ENCODE measurements around the gene EVA1C.

EVA1C gene

GRCh38 chr21:32514275-32515055 lies 102.0 kb downstream of the EVA1C start:
- TF ChIP-seq CTCF (conservative IDR thresholded peaks at IDR 0.05; ENCODE audit: low read length) (no peak), EZH2phosphoT487 (IDR thresholded peaks at IDR 0.05; ENCODE audit: borderline replicate concordance) (no peak)
- no peaks in the 10 kb centered on the region for H3K36me3 ChIP-seq (ENCODE audit: insufficient read depth, low read length)
- no peaks in the 10 kb centered on the region for H3K27me3 ChIP-seq (ENCODE audit: insufficient read depth, low read length, poor library complexity, severe bottlenecking)
- no peak overlapping the region for H3K4me2 ChIP-seq (ENCODE audit: low read depth, low read length, poor library complexity, severe bottlenecking)
- no peaks in the 10 kb centered on the region for H3K9me2 ChIP-seq (replicated peaks; ENCODE audit: low read depth, low read length)
- H4K20me1 ChIP-seq (ENCODE audit: insufficient read depth, low read length, poor library complexity, severe bottlenecking): no peaks in the 10 kb centered on the region
- no peak overlapping the region for H2AFZ ChIP-seq (ENCODE audit: low read length)
- H3K9ac ChIP-seq (ENCODE audit: low read depth, low read length, poor library complexity, severe bottlenecking): no peak overlapping the region
- no peaks in the 10 kb centered on the region for H3F3A ChIP-seq (ENCODE audit: low read depth)
- H3K79me2 ChIP-seq (ENCODE audit: insufficient read depth, low read length): no peaks in the 10 kb centered on the region
- H3K9me3 ChIP-seq (ENCODE audit: insufficient read depth, low read depth, low read length): no peaks in the 10 kb centered on the region
- no peak overlapping the region for H3K4me3 ChIP-seq (ENCODE audit: low read length, poor library complexity, severe bottlenecking)
- no peaks in the 10 kb centered on the region for H3K4me1 ChIP-seq (ENCODE audit: insufficient read depth, low read length, poor library complexity, severe bottlenecking)

- no peaks in the 10 kb centered on the region for H3F3A ChIP-seq (ENCODE audit: low read depth)
- H3K79me2 ChIP-seq (ENCODE audit: insufficient read depth, low read length): no peaks in the 10 kb centered on the region
- TF ChIP-seq EZH2phosphoT487 (IDR thresholded peaks at IDR 0.05; ENCODE audit: borderline replicate concordance) (no peak), CTCF (conservative IDR thresholded peaks at IDR 0.05; ENCODE audit: low read length) (no peak)
- no peak overlapping the region for H3K4me2 ChIP-seq (ENCODE audit: low read depth, low read length, poor library complexity, severe bottlenecking)
- H4K20me1 ChIP-seq (ENCODE audit: insufficient read depth, low read length, poor library complexity, severe bottlenecking): no peaks in the 10 kb centered on the region
- H3K4me1 ChIP-seq (ENCODE audit: insufficient read depth, low read length, poor library complexity, severe bottlenecking): no peaks in the 10 kb centered on the region
- no peak overlapping the region for H3K4me3 ChIP-seq (ENCODE audit: low read length, poor library complexity, severe bottlenecking)
- H3K36me3 ChIP-seq (ENCODE audit: insufficient read depth, low read length): no peaks in the 10 kb centered on the region
- H3K9ac ChIP-seq (ENCODE audit: low read depth, low read length, poor library complexity, severe bottlenecking): no peak overlapping the region
- H2AFZ ChIP-seq (ENCODE audit: low read length): no peak overlapping the region
- H3K9me3 ChIP-seq (ENCODE audit: insufficient read depth, low read depth, low read length): no peaks in the 10 kb centered on the region
- no peaks in the 10 kb centered on the region for H3K9me2 ChIP-seq (replicated peaks; ENCODE audit: low read depth, low read length)
- H3K27me3 ChIP-seq (ENCODE audit: insufficient read depth, low read length, poor library complexity, severe bottlenecking): no peaks in the 10 kb centered on the region
Observed at GRCh38 chr21:32515874-32516273, 103.4 kb downstream of the EVA1C start.

GRCh38 chr21:32516756-32517649 lies 104.5 kb downstream of the EVA1C start:
- TF ChIP-seq EZH2phosphoT487 (IDR thresholded peaks at IDR 0.05; ENCODE audit: borderline replicate concordance) (no peak), CTCF (conservative IDR thresholded peaks at IDR 0.05; ENCODE audit: low read length) (no peak)
- Histone ChIP-seq H3K36me3 (ENCODE audit: insufficient read depth, low read length) (no peaks in the 10 kb centered on the region), H2AFZ (ENCODE audit: low read length) (no peak overlapping the region), H3K27me3 (ENCODE audit: insufficient read depth, low read length, poor library complexity, severe bottlenecking) (no peaks in the 10 kb centered on the region), H3K9me3 (ENCODE audit: insufficient read depth, low read depth, low read length) (no peaks in the 10 kb centered on the region), H3K9me2 (replicated peaks; ENCODE audit: low read depth, low read length) (no peaks in the 10 kb centered on the region), H3K4me1 (ENCODE audit: insufficient read depth, low read length, poor library complexity, severe bottlenecking) (no peaks in the 10 kb centered on the region), H3K79me2 (ENCODE audit: insufficient read depth, low read length) (no peaks in the 10 kb centered on the region), H3F3A (ENCODE audit: low read depth) (no peaks in the 10 kb centered on the region), H3K9ac (ENCODE audit: low read depth, low read length, poor library complexity, severe bottlenecking) (no peak overlapping the region), H3K4me3 (ENCODE audit: low read length, poor library complexity, severe bottlenecking) (no peak overlapping the region), H4K20me1 (ENCODE audit: insufficient read depth, low read length, poor library complexity, severe bottlenecking) (no peaks in the 10 kb centered on the region), H3K4me2 (ENCODE audit: low read depth, low read length, poor library complexity, severe bottlenecking) (no peak overlapping the region)
